HG03457 (cell line): ENCODE data around the gene SNX21.
"Not testable (repeated sequence)": the region's sequence is repeated elsewhere in the genome, so short reads cannot be mapped to it uniquely, and the experiment has no call there.

Source experiments
- ATAC-seq: cut with Tn5 transposase; IDR thresholded peaks from one replicate; pipeline ENCODE4 v1.9.1; 2021; ENCODE audit warnings: moderate number of reproducible peaks; ENCODE audit not compliant: unreplicated experiment

The SNX21 gene

DNA sequence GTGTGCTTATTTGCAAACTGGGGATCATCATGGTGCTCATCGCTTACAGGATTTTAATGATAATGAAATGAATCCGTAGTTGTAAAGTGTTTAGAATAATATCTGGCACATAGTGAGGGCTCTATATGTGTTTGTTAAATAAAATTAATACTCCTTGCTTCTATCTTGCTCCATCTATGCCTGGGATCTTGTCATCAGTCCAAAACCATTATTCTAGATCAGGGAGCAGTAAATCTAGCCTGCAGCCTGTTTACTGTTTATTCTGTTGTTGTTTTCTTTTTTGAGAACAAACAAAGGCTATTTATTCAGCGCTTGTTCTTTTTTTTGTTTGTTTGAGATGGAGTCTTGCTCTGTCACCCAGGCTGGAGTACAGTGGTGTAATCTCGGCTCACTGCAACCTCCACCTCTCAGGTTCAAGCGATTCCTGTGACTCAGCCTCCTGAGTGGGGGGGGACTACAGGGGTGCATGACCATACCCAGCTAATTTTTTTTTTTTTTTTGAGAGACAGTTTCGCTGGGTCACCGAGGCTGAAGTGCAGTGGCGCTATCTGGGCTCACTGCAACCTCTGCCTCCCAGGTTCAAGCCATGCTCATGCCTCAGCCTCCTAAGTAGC, 15.5 kb downstream of the SNX21 start:
- no peak for ATAC-seq

DNA sequence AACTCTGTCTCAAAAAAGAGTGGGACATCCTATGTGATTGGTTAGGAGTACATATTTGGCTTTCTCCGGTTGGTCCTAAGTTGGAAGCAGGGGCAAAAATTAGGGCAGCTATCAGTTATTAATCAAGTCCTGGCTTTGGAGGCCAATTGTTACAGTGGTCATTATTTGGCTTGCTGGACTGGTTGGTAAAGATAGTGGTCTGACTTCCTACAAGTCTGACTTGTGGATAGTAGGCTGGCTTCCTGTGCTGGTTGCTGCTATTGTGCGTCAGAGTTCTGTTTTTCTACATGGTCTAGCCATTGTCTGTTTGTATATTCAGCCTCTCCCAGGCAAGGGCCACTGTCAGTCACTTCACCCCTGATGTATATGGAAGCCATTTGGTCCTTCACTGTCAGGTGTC, 16.6 kb downstream of the SNX21 start:
- no peak for ATAC-seq

DNA sequence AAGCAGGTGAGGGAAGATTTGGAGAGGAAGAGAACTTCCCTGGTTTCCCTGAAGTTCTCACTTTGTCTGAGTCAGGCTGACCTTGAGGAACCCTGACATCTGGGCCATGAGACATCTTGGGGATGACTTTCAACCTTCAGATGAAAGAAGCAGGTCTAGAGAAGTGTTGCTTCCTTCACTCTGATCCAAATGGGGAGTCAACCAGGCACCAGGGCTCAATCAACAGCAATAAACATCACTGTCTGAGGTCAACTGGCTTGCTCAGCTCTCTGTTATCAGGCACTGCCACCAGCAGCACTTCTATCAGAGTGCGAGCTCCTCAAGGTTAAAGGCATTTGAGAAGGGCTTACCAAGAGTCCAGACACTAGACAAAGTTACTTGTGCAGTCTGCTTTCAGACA, 17.3 kb downstream of the SNX21 start:
- no peak for ATAC-seq

DNA sequence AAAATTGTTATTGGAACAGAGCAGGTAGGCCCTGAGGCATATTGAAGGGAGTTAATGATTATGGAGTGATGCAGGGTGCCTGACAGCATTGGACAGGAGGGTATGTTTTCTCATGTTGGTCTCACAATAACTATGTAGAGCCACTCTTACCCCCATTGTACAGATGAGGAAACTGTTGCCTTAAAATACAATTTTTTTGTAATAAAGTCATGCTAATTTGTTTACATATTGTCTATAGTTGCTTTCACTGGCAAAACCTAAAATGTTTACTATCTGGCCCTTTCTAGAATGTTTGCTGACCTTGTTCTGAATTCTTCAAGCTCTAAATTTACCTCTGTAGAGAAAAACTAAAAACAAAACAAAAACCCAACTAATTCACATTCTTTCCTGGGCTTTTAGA, 17.9 kb downstream of the SNX21 start:
- no peak for ATAC-seq

DNA sequence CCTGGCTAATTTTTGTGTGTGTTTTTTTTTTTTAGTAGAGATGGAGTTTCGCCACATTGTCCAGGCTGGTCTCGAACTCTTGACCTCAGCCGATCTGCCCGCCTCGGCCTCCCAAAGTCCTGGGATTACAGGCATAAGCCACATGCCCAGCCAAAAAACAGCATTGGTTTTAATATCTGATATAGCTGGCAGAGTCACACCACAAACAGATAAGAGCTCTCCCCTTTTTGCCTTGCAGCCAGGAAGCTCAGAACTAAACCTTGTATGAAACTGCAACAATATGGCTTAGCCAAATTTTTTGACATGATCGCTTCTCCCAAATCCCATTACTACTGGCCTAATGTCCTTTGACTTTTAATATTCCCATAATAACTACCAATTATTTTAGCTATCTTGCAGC, 18.7 kb downstream of the SNX21 start:
- ATAC-seq: no peak

DNA sequence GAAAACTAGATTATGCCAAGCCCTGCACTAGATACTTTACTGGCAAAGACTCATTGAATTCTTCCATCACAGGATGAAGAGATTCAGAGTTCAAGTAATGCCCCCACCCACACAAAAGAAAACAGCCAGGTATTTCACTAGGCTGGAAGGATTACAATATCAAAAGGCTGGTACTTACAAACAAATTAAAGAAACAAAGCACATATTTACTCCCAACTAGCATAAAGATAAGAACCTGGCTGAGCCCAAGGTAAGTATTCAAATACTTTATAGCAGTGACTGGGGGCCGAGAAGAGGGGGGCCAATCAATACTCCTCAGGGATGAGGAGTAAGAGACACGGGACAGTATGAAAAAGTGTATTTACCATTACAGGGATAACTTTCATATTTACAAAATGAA, 19.9 kb downstream of the SNX21 start:
- ATAC-seq: no peak

DNA sequence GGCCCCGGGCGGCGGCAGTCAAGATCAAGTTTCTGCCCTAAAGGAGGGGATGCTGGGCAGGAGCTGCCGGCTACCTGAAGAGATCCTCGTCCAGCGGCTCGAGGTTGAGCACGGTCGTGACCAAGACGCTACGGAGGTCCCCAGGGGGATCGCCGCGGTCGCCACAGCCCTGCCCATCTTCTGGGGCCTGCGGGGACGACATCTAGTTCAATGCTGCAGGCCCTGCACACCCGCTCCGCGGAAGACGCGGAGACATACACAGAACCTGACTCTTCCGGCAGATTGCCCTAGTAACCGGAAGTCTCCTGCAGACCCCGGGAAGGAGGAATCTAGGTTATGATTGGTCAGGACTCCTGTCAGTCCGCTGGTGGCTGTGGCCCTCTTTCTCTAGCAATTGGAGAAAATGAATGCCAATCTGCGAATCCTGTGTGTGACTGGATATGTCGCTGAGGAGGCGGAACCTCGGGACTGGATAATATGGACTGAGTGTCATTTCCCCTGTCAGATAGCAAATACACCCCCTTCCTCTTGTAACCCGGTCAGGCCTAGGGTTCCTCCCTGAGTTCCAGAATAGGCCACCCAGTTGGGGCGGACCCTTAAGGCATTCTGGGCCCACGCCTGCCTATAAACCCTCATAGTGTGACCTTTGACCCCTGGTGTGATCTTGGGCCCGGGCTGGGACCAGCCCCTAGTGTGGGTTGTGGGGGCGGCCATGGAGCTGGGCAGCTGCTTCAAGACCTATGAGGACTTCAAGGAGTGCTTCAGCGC, 23.7 kb downstream of the SNX21 start, which contains the start of the genes ACOT8 and ZSWIM3:
TSS of gene ACOT8 (minus strand) at position 279 of the 768 bp plus-strand sequence. CDS start at position 202, 77 bp downstream.
TSS of gene ZSWIM3 (plus strand) at position 501 of the 768 bp plus-strand sequence. CDS start at position 713, 212 bp downstream.
- peak; percentile 83 for ATAC-seq

DNA sequence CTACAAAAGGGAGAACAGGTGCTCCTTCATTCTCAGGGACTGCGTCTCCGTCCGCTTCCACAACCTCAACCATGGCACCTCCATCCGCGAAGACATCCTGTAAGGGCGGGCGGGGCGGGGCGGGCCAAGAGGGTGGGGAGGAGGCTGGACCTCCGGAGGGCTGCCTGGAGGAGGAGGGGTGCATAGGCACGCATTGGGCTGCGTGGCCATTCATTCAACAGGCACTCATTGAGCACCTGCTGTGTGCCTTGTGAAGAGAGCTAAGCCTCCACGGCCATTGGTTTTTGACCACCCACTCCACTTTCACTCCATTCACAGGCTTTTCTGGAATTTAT, 24.2 kb downstream of the SNX21 start:
- ATAC-seq: no peak

DNA sequence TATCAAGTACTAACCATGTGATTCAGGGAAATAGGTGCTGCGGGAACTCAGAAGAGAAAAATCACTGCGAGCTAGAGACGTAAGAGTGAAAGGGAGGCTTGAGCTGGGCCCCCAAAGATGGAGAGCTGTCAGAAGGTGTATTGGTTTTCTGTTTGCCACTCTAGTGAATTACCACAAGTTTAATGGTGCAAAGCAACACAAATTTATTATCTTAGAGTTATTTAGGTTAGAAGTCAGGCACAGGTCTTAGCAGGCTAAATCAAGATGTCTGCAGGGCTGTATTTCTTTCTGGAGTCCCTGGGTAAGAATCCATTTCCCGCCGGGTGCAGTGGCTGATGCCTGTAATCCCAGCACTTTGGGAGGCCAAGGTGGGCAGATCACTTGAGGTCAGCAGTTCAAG, 26.3 kb downstream of the SNX21 start:
- no peak for ATAC-seq

DNA sequence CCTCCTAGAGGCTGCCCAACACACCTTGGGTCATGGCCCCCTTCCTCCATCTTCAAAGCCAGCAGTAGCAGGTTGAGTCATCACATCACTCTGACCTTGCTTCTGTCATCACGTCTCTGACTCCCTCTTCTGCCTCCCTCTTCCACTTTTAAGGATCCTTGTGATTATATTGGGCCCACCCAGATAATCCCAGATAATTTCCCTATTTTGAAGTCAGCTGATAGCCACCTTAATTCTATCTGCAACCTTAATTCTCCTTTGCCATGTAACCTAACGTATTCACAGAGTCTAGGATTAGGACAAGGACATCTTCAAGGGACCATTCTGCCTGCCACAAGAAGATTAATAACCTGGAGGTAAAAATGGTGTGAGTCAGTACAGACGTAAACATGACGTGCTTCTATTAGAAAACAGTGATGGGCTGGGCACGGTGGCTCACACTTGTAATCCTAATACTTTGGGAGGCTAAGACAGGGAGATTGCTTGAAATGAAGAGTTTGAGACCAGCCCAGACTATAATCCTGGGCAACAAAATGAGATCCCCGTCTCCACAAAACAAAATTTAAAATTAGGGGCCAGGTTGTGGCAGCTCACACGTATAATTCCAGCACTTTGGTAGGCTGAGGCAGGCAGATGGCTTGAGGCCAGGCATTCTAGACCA, 27.1 kb downstream of the SNX21 start:
- ATAC-seq: no peak

DNA sequence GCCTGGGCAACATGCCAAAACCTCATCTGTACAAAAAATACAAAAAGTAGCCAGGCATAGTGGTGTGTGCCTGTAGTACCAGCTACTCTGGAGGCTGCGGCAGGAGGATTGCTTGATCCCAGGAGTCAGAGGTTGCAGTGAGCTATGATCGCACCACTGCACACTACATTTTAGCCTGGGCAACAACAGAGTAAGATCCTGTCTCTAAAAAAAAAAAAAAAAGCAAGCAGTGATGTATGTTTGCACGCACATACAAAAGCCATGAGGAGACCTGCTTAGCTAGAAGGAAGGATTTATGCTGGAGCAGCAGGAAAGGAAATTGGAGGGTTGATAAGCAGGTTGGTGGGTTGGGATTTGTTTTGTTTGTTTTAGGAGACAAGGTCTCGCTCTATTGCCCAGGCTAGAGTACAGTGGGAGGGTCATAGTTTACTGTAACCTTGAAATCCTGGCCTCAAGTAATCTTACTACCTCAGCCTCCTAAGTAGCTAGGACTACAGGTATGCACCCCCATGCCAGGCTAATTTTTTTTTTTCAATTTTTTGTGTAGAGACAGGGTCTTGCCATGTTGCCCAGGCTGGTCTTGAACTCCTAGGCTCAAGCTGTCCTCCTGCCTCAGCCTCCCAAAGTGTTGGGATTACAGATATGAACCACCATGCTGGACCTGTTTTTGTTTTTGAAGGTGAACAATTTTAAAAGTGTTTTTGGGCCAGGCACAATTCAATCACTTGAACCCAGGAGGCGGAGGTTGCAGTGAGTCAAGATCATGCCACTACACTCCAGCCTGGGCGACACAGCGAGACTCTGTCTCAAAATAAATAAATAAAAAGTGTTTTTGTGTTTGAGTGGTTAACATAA, 27.8 kb downstream of the SNX21 start:
- ATAC-seq: no peak

DNA sequence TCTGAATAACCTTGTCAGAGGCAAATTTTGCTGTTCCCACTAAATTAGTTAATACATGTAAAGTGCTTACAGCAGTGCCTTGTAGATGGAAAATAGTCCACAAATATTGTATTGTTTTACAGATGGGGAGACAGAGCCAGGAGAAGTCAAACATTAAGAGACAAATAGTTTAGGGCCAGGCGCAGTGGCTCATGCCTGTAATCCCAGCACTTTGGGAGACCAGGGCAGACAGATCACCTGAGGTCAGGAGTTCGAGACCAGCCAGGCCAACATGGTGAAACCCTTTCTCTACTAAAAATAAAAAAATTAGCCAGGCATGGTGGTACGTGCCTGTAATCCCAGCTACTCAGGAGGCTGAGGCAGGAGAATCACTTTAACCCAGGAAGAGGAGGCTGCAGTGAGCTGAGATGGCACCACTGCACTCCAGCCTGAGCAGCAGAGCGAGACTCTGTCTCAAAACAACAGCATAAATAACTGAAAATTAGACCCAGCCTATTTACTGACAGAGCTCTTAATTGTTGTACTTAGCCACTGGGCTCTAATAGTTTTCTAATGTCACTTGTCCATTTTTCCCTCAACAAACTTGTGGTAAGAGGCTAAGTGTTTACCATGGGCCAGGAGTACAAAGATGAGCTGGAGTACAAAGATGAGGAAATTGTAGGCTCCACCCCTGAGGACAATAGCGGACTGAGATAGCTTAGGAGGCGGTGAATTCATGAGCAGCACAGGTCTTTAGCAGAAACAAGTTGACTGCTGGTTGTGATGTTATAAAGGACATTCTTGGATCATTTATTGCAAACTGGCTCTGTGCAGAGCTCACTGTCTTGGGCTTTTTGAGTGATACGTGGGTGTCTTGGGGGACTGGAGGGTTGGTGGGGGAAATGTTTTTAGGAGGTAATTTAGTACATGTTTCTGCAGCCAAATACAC, 30.2 kb downstream of the SNX21 start:
- no peak for ATAC-seq

DNA sequence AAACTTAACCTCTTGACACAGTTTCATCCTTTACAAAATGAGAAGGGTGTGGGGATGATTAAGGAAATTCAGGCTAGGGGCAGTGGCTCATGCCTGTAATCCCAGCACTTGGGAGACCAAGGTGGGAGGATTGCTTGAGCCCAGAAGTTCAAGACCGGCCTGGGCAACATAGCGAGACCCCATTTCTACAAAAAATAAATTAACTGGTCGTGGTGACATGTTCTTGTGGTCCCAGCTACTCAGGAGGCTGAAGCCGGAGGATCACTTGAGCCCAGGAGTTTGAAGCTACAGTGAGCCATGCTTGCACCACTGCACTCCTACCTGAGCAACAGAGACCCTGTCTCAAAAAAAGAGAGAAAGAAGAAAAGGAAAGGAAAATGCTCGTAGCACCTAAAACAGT, 32.9 kb downstream of the SNX21 start:
- ATAC-seq: no peak

DNA sequence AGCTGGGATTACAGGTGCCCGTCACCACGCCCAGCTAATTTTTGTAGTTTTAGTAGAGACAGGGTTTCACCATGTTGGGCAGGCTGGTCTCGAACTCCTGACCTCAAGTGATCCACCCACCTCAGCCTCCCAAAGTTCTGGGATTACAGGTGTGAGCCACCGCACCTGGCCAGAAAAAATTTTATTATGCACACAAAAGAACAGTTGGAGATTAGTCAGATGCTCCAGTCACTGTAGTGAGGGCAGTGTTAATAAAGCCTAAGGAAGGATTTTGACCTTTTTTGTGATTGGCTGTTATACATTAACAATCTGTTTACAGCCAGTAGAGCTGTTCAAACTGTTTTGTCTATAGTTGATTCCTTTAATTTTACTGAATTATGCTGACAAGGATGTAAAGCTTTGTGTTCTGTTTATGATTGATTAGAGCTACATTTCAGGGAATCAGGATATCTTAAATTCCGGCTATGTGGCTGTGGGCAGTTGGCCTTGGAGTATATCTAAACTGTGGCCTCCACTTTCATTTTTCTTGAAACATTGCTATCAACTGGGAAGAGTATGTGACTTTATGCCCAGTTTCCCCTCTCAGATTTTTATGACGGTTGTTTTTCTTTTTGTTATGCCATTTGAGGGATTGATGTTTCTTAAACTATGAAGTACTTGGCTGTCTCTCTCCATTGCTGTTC, 33.7 kb downstream of the SNX21 start:
- ATAC-seq: no peak

DNA sequence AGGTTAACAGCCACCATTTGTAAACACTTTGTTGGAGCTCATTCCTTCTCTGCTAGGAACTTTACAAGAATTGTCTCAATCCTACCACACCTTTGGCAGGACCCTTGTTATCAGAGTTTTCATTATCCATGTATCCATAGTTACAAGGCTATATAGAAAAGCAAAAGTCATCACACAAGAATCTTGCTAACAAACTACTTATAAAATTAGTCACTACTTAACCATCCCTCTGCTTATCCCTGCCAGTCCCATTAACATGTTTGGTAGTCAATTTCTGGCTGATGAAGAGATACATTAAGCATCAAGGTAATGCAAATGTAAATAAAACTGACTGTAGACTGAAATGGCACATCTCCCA, 34.2 kb downstream of the SNX21 start:
- ATAC-seq: no peak

DNA sequence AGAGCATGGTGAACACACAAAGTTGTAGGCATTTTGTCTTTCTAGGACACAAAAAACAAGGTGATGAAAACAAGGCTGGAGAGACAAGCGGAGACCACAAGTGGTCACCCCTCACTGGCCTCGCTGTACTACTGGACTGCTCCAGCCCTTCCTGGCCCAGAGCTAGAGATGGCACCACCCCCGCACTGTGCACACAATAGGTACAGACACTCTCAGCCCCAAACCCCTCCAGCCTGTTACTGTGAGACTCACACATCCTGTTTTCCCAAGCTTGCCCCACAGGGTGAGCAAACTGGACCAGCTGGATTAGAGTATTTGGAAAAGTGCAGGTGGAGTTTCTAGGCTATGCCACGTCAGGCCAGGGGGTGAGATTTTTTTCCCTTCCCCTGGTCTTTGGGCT, 39.0 kb downstream of the SNX21 start:
- ATAC-seq: no peak

DNA sequence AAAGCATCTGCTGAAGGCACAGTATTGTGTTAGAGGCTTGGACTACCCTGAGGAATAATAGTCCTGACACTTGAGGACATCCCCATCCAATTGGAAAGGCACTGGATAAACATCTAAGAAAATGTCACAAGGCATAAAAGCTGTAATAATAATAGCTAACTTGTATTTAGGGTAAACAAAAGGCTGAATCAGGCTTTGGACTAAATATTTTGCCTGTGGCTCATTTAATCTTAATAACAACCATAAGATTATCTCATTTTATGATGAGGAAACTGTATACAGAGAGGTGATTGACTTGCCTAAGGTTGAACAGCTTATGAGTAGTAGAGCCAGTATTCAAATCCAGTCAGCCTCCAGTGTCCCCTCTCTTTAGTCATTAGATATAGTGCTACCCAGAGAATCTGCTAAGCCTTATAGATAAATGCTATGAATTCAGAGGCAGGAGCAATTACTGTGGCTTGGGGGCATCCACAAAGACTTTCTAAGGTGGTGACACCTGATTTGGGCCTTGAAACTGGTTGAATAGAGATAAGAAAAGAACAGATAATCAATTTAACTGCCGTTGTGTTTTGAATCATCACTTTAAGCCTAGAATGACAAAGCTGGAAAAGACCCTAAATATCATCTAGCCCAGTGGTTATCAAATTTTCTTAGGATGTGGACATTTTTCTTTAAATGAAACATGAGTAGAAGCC, 40.0 kb downstream of the SNX21 start:
- no peak for ATAC-seq

DNA sequence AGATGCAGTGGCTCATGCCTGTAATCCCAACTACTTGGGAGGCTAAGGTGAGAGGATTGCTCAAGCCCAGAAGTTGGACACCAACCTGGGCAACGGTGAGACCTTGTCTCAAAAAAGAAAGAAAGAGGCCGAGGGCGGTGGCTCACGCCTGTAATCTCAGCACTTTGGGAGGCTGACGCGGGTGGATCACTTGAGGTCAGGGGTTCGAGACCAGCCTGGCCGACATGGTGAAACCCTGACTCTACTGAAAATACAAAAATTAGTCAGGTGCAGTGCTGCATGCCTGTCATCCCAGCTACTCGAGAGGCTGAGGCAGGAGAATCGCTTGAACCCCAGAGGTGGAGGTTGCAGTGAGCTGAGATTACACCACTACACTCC, 40.5 kb downstream of the SNX21 start:
- ATAC-seq: not testable (repeated sequence)

DNA sequence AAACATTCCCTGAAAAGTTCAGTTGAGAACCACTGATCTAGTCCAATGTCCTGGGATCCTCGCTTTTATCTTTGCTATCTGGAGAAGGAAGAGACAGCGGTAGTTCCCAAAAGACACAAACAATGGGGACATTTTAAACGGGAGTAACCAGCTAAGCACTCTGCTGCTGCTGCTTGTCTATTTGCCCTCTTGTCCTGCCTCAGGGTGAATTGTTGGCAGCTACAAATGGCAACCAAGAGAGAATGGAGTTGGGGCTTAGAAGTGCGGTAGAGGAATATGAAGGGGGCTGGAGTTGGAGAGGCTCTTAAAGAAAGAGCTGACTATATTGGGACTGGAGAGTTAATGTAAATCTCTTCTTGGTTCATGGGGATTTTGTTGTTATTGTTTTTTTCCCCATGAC, 41.0 kb downstream of the SNX21 start:
- ATAC-seq: no peak
